ENCODE data around the gene GOLT1B. TPM values are rescaled to one million over a fixed set of nuclear protein-coding genes. Genes with fewer than 3 reads are reported as not detected.

The GOLT1B gene
- total and polyA plus RNA-seq, 2 of the 8 experiments (the other 6 are each of a cell fraction or from before 2014, with no cell fraction given), result 18.3 to 38.3 TPM

DNA sequence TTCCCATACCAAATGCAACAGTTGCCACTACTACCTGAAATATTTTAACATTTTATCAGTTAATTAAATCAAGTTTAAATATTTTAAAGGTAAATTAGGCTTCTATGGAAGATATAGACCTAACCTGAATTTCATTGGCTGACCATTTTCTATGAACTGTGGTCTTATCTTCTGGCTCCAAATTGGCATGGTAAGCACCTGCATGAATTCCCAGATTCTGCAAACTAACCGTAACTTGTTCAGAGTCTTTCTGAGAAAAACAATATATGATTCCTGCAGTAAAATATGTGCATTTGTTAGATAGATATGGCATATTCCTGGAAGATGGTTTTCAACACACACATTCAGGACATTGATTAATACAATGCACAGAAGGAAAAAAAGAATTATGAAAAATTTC is 26.0 kb upstream of the GOLT1B start (continued):
- TF ChIP-seq, protein P1, sequence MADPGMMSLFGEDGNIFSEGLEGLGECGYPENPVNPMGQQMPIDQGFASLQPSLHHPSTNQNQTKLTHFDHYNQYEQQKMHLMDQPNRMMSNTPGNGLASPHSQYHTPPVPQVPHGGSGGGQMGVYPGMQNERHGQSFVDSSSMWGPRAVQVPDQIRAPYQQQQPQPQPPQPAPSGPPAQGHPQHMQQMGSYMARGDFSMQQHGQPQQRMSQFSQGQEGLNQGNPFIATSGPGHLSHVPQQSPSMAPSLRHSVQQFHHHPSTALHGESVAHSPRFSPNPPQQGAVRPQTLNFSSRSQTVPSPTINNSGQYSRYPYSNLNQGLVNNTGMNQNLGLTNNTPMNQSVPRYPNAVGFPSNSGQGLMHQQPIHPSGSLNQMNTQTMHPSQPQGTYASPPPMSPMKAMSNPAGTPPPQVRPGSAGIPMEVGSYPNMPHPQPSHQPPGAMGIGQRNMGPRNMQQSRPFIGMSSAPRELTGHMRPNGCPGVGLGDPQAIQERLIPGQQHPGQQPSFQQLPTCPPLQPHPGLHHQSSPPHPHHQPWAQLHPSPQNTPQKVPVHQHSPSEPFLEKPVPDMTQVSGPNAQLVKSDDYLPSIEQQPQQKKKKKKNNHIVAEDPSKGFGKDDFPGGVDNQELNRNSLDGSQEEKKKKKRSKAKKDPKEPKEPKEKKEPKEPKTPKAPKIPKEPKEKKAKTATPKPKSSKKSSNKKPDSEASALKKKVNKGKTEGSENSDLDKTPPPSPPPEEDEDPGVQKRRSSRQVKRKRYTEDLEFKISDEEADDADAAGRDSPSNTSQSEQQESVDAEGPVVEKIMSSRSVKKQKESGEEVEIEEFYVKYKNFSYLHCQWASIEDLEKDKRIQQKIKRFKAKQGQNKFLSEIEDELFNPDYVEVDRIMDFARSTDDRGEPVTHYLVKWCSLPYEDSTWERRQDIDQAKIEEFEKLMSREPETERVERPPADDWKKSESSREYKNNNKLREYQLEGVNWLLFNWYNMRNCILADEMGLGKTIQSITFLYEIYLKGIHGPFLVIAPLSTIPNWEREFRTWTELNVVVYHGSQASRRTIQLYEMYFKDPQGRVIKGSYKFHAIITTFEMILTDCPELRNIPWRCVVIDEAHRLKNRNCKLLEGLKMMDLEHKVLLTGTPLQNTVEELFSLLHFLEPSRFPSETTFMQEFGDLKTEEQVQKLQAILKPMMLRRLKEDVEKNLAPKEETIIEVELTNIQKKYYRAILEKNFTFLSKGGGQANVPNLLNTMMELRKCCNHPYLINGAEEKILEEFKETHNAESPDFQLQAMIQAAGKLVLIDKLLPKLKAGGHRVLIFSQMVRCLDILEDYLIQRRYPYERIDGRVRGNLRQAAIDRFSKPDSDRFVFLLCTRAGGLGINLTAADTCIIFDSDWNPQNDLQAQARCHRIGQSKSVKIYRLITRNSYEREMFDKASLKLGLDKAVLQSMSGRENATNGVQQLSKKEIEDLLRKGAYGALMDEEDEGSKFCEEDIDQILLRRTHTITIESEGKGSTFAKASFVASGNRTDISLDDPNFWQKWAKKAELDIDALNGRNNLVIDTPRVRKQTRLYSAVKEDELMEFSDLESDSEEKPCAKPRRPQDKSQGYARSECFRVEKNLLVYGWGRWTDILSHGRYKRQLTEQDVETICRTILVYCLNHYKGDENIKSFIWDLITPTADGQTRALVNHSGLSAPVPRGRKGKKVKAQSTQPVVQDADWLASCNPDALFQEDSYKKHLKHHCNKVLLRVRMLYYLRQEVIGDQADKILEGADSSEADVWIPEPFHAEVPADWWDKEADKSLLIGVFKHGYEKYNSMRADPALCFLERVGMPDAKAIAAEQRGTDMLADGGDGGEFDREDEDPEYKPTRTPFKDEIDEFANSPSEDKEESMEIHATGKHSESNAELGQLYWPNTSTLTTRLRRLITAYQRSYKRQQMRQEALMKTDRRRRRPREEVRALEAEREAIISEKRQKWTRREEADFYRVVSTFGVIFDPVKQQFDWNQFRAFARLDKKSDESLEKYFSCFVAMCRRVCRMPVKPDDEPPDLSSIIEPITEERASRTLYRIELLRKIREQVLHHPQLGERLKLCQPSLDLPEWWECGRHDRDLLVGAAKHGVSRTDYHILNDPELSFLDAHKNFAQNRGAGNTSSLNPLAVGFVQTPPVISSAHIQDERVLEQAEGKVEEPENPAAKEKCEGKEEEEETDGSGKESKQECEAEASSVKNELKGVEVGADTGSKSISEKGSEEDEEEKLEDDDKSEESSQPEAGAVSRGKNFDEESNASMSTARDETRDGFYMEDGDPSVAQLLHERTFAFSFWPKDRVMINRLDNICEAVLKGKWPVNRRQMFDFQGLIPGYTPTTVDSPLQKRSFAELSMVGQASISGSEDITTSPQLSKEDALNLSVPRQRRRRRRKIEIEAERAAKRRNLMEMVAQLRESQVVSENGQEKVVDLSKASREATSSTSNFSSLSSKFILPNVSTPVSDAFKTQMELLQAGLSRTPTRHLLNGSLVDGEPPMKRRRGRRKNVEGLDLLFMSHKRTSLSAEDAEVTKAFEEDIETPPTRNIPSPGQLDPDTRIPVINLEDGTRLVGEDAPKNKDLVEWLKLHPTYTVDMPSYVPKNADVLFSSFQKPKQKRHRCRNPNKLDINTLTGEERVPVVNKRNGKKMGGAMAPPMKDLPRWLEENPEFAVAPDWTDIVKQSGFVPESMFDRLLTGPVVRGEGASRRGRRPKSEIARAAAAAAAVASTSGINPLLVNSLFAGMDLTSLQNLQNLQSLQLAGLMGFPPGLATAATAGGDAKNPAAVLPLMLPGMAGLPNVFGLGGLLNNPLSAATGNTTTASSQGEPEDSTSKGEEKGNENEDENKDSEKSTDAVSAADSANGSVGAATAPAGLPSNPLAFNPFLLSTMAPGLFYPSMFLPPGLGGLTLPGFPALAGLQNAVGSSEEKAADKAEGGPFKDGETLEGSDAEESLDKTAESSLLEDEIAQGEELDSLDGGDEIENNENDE (IDR thresholded peaks at IDR 0.05; ENCODE audit: insufficient replicate concordance, low read length), result no peak
- TF ChIP-seq KDM5A (IDR thresholded peaks at IDR 0.05; ENCODE audit: low read length) (no peak), JUN (IDR thresholded peaks at IDR 0.05; ENCODE audit: low read depth, low read length) (no peak), YY1 (IDR thresholded peaks at IDR 0.05; ENCODE audit: low read depth, low read length) (no peak), KDM4A (IDR thresholded peaks at IDR 0.05; ENCODE audit: low read depth, low read length, severe bottlenecking) (no peak), EZH2 (IDR thresholded peaks at IDR 0.05; ENCODE audit: low read depth, low read length, severe bottlenecking) (no peak), BRCA1 (IDR thresholded peaks at IDR 0.05; ENCODE audit: low read depth, low read length) (no peak), TEAD4 (IDR thresholded peaks at IDR 0.05; ENCODE audit: low read depth, low read length) (no peak), POLR2AphosphoS5 (IDR thresholded peaks at IDR 0.05; ENCODE audit: low read depth, low read length) (no peak)

Data from H1 (cell line).